Fibroblast of villous mesenchyme (primary cell): ENCODE data around the gene GPS1. TPM values are rescaled to one million over a fixed set of nuclear protein-coding genes. Genes with fewer than 3 reads are reported as not detected.

Experiments used
- DNase-seq: peaks from one replicate; pipeline ENCODE4 v3.0.0-alpha.2; 2010; ENCODE audit warnings: low read depth
- H3K4me3 ChIP-seq: 2 replicates; pipeline ENCODE4 v1.5.1; 2011; ENCODE audit warnings: low read depth, mild to moderate bottlenecking, low read length
- CTCF ChIP-seq: IDR thresholded peaks from 2 replicates; pipeline ENCODE4 v1.5.1; 2012; ENCODE audit warnings: low read depth, mild to moderate bottlenecking, low read length; ENCODE audit not compliant: insufficient read depth
- total RNA-seq: library from RNA; depleted of rRNA; stranded (reverse); fragments of >200 nt; gene quantifications from 2 replicates; pipeline ENCODE4 v1.2.3, GENCODE V29; 2012

Gene GPS1
- total RNA-seq, 1 donor, result 104 TPM

GRCh38 chr17:82052638-82053059 is 951 bp downstream of the GPS1 start:
- no peak for TF ChIP-seq CTCF
- no peak for DNase-seq
- peak overlapping the region; percentile 68 for H3K4me3 ChIP-seq

GRCh38 chr17:82053130-82053529 is 1.4 kb downstream of the GPS1 start:
- H3K4me3 ChIP-seq, result peak overlapping the region; percentile 68
- no peak for TF ChIP-seq CTCF
- DNase-seq, result no peak

- TF ChIP-seq CTCF, result no peak
- no peak overlapping the region for H3K4me3 ChIP-seq
- no peak for DNase-seq
These were observed 2.0 kb downstream of the GPS1 start for GRCh38 chr17:82053556-82054263.

- no peak for DNase-seq
- TF ChIP-seq CTCF, result no peak
- H3K4me3 ChIP-seq, result no peak overlapping the region
These were observed 2.8 kb downstream of the GPS1 start for GRCh38 chr17:82054351-82055022.

- H3K4me3 ChIP-seq, result no peak overlapping the region
- no peak for DNase-seq
- no peak for TF ChIP-seq CTCF
These were observed 3.6 kb downstream of the GPS1 start for GRCh38 chr17:82055023-82055964.

- DNase-seq, result no peak
- no peak for TF ChIP-seq CTCF
- H3K4me3 ChIP-seq, result no peak overlapping the region
These were observed 4.4 kb downstream of the GPS1 start for GRCh38 chr17:82055965-82056728.
